HG03095 (cell line): ENCODE data around the gene RHOBTB3.
"Not testable (repeated sequence)": the region's sequence is repeated elsewhere in the genome, so short reads cannot be mapped to it uniquely, and the experiment has no call there.

Experiments used
- ATAC-seq: cut with Tn5 transposase; IDR thresholded peaks from one replicate; pipeline ENCODE4 v1.9.1; 2021; ENCODE audit warnings: moderate library complexity; ENCODE audit not compliant: unreplicated experiment

The RHOBTB3 gene

DNA sequence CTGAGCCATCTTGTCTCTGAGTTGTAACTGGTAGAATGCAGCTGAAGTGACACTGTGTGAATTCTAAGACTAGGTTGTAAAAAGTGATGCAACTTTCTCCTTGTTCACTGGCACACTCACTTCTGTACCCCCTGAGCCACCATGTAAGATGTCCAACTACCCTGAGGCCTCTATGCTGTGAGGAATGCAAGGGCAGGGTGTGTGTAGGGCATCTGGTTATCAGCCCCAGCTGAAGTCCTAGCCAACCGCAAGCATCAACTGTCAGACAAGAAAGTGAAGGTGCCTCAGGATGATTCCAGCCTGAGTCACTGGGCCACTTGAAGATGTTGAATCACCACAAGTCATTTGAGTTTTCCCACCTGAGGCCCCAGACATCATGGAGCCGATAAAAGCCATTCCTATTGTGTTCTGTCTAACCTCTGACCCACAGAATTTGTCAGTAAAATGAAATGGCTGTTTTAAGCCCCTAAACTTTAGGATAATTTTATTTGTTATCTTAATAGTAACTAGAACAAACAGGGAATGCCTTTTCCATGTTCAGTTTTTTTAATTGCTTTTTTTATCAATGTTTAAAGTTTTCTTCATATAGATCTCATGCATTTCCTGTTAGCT, 18.7 kb upstream of the RHOBTB3 start:
- ATAC-seq = no peak

DNA sequence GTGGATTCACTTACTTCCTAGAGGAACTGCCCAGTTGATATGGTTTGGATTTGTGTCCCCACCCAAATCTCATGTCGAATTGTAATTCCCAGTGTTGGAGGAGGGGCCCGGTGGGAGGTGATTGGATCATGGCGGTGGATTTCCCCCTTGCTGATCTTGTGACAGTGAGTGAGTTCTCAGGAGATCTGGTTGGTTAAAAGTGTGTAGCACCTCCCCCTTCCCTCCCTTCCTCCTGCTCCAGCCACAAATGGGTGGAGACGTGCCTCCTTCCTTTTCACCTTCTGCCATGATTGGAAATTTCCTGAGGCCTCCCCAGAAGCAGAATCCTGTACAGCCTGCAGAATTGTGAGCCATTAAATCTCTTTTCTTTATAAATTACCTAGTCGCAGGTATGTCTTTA, 17.9 kb upstream of the RHOBTB3 start:
- ATAC-seq = not testable (repeated sequence)

DNA sequence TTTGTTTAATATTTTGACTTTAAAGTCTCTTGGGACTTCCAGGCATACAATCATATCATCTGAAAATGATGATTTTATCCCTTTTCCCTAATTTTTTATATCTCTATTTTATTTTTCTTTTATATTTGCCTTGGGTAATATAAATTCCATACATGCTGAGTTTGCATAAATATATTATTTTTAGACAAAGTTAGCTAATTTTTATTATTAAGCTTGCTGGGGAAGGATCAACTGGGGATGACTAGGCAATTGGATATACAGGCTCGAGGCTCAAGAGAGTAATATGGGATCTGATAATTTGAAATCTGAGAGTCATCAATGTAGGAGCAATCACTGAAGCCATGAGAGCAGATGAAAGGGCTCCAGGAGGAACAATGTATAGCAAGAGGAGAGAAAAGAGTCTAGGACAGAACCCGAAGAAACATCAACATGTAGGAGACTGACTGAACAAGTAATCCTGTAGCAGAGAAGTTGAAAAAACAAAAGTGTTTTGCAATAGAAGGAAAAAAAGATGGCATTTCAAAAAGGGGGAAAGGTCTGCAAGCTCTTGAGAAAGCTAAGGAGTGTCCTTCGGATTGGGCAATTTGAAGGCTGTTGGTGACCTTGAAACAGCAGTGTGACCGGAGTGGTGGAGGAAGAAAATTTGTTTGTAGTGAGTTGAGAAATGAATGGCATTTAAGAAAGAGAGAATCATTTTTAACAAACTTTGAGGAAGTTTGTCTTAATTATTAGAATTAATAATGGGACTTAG, 17.0 kb upstream of the RHOBTB3 start:
- no peak for ATAC-seq

DNA sequence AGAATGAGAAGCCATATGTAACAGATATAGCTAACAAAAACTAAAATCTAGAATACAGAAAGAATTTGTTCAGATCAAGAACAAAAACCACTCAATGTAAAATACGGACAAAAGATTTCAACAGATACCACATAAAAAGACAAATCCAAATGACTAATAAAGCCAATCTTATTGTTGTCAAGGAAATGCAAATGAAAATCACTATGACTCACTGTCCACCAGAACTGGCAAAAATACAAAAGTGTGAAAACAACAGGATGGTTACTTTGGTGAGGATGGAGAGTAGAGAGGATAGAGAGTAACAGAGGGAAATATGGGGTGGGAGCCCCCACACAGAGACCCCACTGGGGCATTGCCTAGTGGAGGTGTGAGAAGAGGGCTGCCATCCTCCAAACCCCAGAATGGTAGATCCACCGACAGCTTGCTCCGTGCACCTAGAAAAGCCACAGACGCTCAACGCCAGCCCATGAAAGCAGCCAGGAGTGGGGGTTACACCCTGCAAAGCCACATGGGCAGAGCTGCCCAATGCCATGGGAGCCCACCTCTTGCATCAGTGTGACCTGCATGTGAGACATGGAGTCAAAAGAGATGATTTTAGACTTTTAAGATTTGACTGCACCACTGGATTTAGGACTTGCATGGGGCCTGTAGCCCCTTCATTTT, 15.2 kb upstream of the RHOBTB3 start:
- ATAC-seq = no peak

DNA sequence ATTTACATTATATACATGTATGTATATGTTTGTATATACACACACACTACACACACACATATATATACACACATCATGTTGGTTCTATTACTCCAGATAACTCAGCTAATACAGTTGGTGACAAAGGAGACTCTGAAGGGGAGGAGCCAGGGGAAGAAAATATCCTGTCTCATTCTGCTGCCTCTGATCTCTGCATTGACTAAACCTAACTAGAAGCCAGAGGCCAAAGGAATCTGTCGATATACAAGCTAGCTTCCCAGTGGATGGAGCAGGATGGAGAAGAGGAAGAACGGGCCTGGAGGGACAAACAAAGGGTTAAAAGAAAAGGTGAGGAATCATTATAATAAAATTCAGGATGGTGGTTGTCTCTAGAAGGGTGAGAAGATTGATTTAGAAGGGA, 13.7 kb upstream of the RHOBTB3 start:
- ATAC-seq = no peak

DNA sequence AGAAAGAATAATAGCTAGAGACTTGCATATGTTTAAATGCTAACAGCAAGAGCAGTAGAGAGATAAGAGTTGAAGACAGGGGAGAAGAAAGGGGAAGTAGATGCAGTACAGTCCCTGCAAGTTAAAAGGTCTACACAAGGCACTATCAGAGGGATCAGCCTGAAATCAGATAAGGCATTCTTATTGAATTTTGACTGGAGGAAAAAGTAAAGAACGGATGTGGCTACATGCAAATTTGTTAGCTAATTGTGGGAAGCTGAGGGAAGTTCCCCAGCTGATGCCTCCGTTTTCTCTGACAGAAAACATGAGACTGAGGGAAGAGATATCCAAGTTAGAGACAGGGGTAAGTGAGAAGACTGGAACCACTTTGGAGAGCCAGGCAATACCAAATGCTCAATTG, 12.9 kb upstream of the RHOBTB3 start:
- peak; percentile 90 for ATAC-seq

DNA sequence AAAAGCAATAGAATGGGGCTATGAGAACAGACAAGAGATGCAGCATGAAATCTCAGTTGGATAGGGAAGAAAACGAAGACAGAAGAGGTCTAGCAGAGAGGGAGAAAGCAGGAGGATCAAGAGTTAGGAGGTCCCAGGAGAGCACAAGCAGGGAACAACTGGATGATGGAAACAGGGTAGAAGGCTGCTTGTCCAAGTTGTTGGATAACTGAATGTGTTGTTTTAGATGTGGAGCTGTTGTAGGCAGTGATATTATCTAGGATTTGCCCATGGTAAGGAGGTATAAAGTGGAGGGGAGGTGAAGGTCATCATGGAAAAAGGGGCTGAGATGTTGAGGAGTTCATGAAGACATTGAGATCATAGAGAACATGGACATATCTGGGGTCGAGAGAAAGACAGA, 12.4 kb upstream of the RHOBTB3 start:
- no peak for ATAC-seq

DNA sequence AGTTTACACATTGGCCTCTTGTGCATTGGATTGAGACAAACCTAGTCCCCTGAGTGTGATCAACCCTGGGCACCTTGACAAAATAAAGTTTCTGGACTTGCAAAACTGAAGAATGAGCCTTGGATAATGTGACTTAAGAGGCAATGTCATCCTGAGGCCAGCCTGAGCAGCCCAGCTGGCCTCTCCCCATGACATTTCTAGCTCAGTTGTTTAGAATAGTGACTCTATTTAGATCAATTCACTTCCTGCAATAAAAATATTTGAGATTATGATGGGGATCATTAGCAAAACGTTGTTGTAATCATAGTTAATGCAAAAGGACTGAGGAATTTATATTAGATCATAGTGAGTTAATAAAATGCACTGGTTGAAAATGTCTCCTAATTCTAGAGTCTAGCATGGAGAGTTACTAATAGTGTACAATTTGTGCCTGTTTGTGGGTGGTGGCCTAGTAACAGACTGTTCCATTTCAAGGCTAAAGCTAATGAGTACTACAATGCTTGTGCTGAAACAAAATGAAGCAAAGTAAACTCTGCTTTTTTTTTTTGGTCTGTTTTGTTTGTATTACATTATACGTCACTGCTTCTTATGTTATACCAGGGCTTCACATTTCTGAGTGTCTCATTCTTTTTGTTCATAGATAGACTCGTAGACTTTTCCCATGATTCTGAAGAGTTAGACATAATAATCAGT, 10.9 kb upstream of the RHOBTB3 start:
- no peak for ATAC-seq

DNA sequence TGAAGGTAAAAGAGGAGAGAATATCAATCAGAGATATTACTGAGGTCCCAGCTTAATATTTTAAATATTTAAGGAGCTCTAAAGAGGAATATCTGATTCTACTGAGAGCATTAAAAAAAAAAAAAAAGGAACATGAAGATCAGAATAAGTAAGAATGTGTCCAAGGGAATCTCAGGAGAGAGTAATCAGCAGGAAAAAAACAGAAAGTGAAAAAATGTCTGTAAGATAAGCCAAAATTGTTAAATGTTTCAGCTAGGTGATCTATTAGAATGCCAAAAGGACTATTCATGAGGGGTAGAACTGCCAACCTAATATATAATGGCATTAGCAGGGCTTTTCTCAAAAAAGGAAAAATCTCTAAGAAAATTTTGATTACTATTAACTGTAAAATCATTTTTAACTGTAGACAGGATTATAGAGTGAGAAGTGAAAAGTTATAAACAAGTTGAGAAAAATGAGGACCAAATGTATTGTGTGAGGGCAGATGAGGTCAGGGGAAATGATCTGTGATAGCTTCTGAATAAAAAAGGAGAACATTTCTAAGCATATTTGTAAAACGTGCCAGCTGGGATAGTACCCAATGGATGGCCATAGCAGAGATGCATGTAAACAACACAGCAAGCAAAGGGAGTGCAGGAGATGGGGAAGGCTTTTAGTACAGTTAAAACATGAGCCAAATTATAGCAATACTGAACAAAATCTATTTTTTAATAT, 9.4 kb upstream of the RHOBTB3 start:
- no peak for ATAC-seq

DNA sequence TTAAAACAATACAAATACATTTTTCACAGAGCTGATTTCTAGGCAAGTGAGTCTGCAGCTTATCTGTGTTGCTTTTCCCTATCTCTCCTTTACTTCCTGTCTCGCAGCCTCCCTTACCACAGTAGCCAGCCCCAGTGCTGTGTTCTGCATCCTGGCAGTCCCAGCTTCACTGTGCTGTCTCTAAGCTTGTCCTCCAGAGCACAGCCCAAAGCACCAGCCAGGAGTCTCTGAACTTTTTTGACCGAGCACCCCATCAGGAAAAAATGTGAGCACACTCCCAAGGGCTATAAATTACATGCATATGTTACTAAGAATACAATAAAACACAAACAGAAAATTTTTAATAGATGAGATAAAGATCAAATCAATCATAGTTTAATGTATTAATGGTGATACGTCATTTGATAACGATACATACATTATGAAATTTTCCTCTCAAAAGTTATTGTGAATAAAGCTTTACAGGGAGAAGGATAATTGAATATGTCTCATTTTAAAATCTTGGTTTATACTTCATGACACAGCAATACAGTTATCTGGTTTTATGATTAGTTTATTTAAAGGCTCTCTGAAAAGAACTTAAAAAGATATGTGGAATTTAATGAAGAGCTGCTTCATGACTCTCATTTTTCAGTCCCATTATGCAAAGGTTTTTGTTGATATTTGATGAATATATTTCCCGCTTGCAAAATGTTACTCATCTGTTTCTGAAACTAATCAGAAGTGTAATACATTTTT, 7.3 kb upstream of the RHOBTB3 start:
- no peak for ATAC-seq

DNA sequence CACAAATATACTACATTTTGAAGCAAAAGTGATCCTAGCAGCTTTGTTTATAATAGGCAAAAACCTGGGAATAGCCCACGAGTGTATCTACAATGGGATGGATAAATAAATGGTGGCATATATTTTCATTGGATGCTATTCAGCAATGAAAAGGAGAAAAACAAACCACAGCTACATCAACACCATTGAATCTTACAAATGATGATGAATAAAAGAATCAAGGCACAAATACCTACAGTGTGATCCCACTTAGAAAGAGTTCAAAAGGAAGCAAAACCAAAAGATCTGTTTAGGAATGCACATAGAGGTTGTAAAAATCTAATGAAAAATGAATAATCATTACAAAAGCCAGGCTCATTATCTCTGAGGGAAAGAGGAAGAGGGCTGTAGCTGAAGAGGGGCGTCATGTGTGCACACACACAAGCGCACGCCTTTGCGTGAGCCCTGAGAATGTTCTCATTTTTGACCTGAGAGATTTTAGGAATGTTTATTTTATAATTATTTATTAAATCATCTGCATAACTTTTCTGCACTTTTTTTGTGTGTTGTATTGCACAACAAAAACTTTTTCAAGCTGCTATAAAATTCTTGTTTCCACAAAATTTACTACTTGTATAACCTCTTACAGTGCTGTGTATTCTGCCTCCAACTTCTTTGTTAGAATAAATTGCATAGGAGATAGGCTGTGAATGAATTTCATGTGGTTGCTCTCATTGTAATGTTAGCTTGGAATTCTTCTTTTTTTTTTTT, 5.9 kb upstream of the RHOBTB3 start:
- no peak for ATAC-seq

DNA sequence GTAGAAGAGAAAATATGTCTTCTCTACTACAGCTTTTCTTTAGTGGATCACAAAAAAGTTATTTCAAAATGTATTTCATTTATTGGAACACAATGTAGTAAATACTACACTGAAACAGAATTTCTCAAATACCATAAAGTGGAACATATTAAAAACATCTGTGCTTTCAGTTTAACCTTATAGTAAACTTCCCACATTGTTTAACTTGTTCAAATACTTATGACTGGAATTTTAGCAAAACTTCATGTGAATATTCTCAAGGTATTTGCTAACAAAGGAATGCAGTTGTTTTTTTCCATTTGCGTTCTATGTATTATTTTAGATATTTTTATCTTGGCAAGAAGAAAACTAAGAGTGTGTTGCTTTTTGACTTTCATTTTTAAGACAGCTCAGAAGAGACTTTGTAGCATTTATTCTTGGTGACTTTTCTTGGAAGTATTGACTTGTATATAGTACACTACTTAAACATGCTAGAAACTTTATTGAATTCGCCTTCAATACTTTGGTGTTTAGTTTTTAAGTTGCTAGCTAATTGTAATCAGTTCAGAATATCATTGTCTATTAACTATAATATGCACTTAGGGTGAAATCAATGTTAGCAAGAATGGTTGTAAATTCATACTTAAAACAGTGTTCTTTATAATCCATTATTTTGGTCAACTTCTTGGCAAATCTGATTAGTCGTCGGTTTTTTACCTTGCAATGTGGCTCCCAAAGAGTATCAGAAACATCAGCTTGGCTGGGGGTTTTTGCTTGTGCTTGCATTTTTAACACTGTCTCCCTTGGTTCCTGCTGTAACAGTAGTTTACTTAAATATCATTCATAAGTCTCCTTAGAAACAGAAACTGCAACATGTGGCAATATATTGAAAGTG, 5.0 kb upstream of the RHOBTB3 start:
- no peak for ATAC-seq

DNA sequence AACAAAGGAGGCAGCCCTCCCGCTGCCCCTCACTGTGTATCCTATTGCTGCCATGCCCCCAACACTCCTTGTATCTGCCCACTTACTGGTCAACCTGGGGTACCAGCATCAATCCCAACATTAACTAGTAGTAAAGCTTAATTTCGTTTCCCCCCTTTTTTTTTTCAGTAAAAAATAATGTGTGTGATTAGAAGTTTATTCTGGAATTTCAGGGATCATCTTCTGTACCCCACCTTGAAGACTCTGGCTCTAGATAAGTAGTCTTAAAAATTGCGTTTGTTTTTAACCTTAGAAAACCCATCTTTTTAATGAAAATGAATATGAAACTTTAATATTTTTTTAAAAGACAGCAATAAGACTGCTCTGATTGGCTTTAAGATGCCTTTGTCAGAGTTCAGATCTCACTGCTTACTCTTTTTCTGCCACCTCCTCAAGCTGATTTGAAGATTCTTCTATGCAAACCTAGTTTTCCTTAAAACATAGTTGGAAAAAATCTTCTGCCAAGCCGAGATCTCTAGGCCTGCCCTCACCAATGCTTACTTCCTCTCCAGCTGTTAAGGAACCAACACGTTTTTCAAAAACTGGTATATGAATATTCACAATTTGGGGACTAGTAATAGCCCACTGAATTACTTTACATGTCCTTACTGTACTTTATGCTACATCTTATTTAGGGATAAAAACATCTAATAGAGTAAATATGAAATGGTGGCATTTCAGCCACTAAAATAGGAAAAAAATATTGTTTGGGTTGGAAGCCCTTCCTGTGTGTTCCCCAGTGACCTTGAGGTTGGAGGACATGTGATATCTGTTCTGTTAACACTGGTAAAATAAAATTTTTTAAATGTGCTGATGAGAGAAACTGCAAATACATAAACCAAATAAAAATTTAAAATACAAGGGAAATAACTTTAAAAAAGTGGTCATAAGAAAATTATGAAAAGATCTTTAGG, 4.0 kb upstream of the RHOBTB3 start:
- ATAC-seq = no peak

DNA sequence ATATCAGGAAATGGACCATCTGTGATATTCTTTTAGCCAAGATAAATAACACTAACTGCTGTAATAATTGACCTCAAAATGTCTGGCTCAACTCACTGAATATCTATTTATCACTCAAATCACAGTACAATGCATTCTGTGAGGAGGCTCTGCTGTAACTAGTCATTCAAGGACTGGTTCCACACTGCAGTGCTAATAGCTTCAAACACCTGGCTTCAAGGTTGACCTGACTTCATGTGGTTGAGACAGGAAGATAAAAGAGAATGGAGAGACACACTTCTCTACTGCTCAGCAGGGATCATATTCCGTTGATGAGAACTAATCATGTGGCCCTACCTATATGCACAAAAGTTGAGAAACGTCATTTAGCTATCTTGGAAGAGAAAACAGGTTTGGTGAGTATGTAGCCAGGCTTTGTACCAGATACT, 3.4 kb upstream of the RHOBTB3 start:
- ATAC-seq = no peak

DNA sequence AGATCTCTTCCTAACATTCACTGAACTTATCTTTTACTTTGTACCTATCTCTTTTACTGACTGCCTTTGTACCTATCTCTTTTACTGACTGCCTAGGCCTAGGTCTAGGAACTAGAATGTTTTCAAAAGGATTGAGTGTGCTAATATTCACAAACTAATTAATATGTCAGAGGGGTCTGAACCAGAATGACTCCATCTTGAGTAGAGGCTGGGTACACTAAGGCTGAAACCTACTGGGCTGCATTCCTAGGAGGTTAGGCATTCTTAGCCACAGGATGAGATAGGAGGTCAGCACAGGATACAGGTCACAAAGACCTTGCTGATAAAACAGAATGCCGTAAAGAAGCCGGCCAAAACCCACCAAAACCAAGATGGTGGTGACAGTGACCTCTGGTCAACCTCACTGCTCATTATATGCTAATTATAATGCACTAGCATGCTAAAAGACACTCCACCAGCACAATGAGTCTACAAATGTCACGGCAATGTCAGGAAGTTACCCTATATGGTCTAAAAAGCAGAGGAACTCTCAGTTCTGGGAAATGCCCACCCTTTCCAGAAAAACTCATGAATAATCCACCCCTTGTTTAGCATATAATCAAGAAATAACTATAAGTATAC, 2.5 kb upstream of the RHOBTB3 start:
- no peak for ATAC-seq

DNA sequence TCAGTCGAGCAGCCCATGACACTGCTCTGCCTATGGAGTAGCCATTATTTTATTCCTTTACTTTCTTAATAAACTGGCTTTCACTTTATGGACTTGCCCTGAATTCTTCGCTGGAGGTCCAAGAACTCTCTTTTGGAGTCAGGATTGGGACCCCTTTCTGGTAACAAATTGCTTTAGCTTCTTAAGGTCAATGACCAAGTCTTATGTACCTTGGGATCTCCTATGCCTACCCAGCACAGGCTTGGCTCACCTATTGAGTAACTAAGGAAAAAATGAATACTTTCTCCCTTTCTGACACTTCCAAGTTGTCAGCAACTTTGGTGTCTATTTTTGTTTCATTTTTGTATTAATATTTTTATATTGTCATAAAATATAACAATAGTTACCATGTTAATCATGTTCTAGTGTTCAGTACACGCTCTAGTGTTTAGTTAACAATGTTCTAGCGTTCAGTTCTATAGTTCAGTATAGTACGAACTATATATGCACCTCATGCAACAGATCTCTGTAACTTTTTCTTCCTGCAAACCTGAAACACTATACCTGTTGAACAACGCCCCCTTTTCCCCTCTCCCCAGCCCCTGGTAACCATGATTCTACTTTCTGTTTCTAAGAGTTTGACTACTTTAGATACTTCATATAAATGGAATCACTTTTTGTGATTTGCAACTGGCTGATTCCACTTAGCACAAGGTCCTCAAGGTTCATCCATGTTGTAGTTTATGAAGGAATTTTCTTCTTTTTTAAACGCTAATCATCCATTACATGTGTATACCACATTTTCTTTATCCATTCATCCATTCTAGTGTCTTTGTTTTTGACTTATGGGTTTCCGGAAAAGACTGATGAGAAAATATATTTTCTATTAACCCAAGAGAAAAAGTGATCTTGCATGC, 1.8 kb upstream of the RHOBTB3 start:
- ATAC-seq = no peak
